H9 (cell line): ENCODE data around the gene CFAP97D2. TPM values are rescaled to one million over a fixed set of nuclear protein-coding genes. Genes with fewer than 3 reads are reported as not detected.

Experiments used
- DNase-seq: peaks from one replicate; pipeline ENCODE4 v3.0.0-alpha.2; 2017
- H2AFZ ChIP-seq: one replicate; pipeline ENCODE4 v1.6.1; 2013; ENCODE audit warnings: mild to moderate bottlenecking, low read length, control low read depth, moderate library complexity
- H2AK5ac ChIP-seq: 2 replicates; pipeline ENCODE4 v1.6.1; 2013; ENCODE audit warnings: low read length, control low read depth, mixed read lengths; ENCODE audit not compliant: insufficient read length
- H2BK120ac ChIP-seq: one replicate; pipeline ENCODE4 v1.6.1; 2013; ENCODE audit warnings: low read depth, mild to moderate bottlenecking, low read length, control low read depth, inconsistent platforms; ENCODE audit not compliant: poor library complexity, severe bottlenecking
- H2BK12ac ChIP-seq: 2 replicates; pipeline ENCODE4 v1.6.1; 2013; ENCODE audit warnings: low read length, control low read depth, mixed read lengths, low read depth; ENCODE audit not compliant: insufficient read length
- H2BK15ac ChIP-seq: 2 replicates; pipeline ENCODE4 v1.6.1; 2013; ENCODE audit warnings: low read depth, low read length, control low read depth
- H2BK20ac ChIP-seq: one replicate; pipeline ENCODE4 v1.6.1; 2013; ENCODE audit warnings: low read depth, mild to moderate bottlenecking, low read length, control low read depth, inconsistent platforms; ENCODE audit not compliant: poor library complexity, severe bottlenecking
- H2BK5ac ChIP-seq: 2 replicates; pipeline ENCODE4 v1.6.1; 2013; ENCODE audit warnings: low read length, control low read depth, mixed read lengths; ENCODE audit not compliant: insufficient read length
- H3K14ac ChIP-seq: 2 replicates; pipeline ENCODE4 v1.6.1; 2013; ENCODE audit warnings: low read length, control low read depth; ENCODE audit not compliant: insufficient read depth
- H3K18ac ChIP-seq: 2 replicates; pipeline ENCODE4 v1.6.1; 2013; ENCODE audit warnings: low read depth, mild to moderate bottlenecking, mixed read lengths, low read length, control low read depth; ENCODE audit not compliant: insufficient read length
- H3K23ac ChIP-seq: 2 replicates; pipeline ENCODE4 v1.6.1; 2013; ENCODE audit warnings: low read length, control low read depth, mixed read lengths, low read depth; ENCODE audit not compliant: insufficient read length
- H3K23me2 ChIP-seq: 2 replicates; pipeline ENCODE4 v1.6.1; 2013; ENCODE audit warnings: low read depth, mild to moderate bottlenecking, mixed read lengths, low read length, control low read depth; ENCODE audit not compliant: insufficient read length, poor library complexity, severe bottlenecking
- H3K27ac ChIP-seq: 2 replicates; pipeline ENCODE4 v1.5.1; 2013; ENCODE audit warnings: low read length, control low read depth, mixed read lengths, low read depth; ENCODE audit not compliant: insufficient read length
- H3K27me3 ChIP-seq: 2 replicates; pipeline ENCODE4 v1.6.1; 2013; ENCODE audit warnings: low read length, control low read depth, inconsistent platforms; ENCODE audit not compliant: insufficient read depth
- H3K4ac ChIP-seq: 2 replicates; pipeline ENCODE4 v1.6.1; 2013; ENCODE audit warnings: low read depth, mild to moderate bottlenecking, control low read depth, inconsistent platforms, low read length, moderate library complexity
- H3K4me1 ChIP-seq: 2 replicates; pipeline ENCODE4 v1.6.1; 2013; ENCODE audit warnings: low read length, control low read depth, inconsistent platforms; ENCODE audit not compliant: insufficient read depth
- H3K4me2 ChIP-seq: 2 replicates; pipeline ENCODE4 v1.6.1; 2013; ENCODE audit warnings: low read length, control low read depth, mixed read lengths; ENCODE audit not compliant: insufficient read length, insufficient read depth
- H3K56ac ChIP-seq: 2 replicates; pipeline ENCODE4 v1.6.1; 2013; ENCODE audit warnings: low read depth, mild to moderate bottlenecking, mixed read lengths, low read length, control low read depth; ENCODE audit not compliant: insufficient read length
- H3K79me1 ChIP-seq: 2 replicates; pipeline ENCODE4 v1.6.1; 2013; ENCODE audit warnings: low read depth, mild to moderate bottlenecking, moderate library complexity, low read length, control low read depth, inconsistent platforms; ENCODE audit not compliant: insufficient read depth, poor library complexity, severe bottlenecking
- H3K79me2 ChIP-seq: 2 replicates; pipeline ENCODE4 v1.6.1; 2013; ENCODE audit warnings: low read length, control low read depth, inconsistent platforms; ENCODE audit not compliant: insufficient read depth
- H3K9ac ChIP-seq: 2 replicates; pipeline ENCODE4 v1.6.1; 2013; ENCODE audit warnings: low read length, control low read depth, mixed read lengths; ENCODE audit not compliant: insufficient read length; ENCODE audit errors: extremely low read depth
- H3K9me3 ChIP-seq: one replicate; pipeline ENCODE4 v1.6.1; 2013; ENCODE audit warnings: low read depth, low read length, inconsistent platforms; ENCODE audit not compliant: control insufficient read depth
- H3T11ph ChIP-seq: one replicate; pipeline ENCODE4 v1.6.1; 2013; ENCODE audit warnings: mild to moderate bottlenecking, low read length, control low read depth, inconsistent platforms
- H4K20me1 ChIP-seq: one replicate; pipeline ENCODE4 v1.6.1; 2013; ENCODE audit not compliant: control insufficient read depth, insufficient read length, insufficient read depth
- H4K5ac ChIP-seq: 2 replicates; pipeline ENCODE4 v1.6.1; 2013; ENCODE audit warnings: low read depth, mild to moderate bottlenecking, mixed read lengths, low read length, control low read depth; ENCODE audit not compliant: insufficient read length
- H4K8ac ChIP-seq: replicated peaks from 2 replicates; pipeline ENCODE4 v1.6.1; 2013; ENCODE audit warnings: low read length, control low read depth, mixed read lengths, low read depth; ENCODE audit not compliant: insufficient read length
- H4K91ac ChIP-seq: 2 replicates; pipeline ENCODE4 v1.6.1; 2013; ENCODE audit warnings: low read depth, mild to moderate bottlenecking, moderate library complexity, mixed read lengths, low read length, control low read depth; ENCODE audit not compliant: insufficient read length
- H3K27ac Mint-ChIP-seq, 3 experiments: 2 replicates in 2 of 3; 3 replicates in 1 of 3; pipeline ENCODE4 v1.8.0; 2020 to 2021; ENCODE audit warnings: mixed read lengths in 3 of 3, mild to moderate bottlenecking in 1 of 3, moderate library complexity in 1 of 3
- H3K27me3 Mint-ChIP-seq: 2 replicates; pipeline ENCODE4 v1.8.0; 2021; ENCODE audit warnings: low read depth, mild to moderate bottlenecking, moderate library complexity, mixed read lengths
- H3K36me3 Mint-ChIP-seq, 3 experiments: 2 replicates in 2 of 3; 3 replicates in 1 of 3; pipeline ENCODE4 v1.8.0; 2020 to 2021; ENCODE audit warnings: low read depth in 3 of 3, mixed read lengths in 3 of 3; ENCODE audit not compliant: insufficient read depth in 1 of 3
- H3K4me1 Mint-ChIP-seq, 2 experiments: 2 replicates each; pipeline ENCODE4 v1.8.0; 2020; ENCODE audit warnings: mixed read lengths in 2 of 2
- H3K4me3 Mint-ChIP-seq, 2 experiments: 2 replicates in 1 of 2; 3 replicates in 1 of 2; pipeline ENCODE4 v1.8.0; 2020 to 2021; ENCODE audit warnings: mild to moderate bottlenecking in 2 of 2, mixed read lengths in 2 of 2, moderate library complexity in 1 of 2
- H3K9me3 Mint-ChIP-seq, 2 experiments: 2 replicates in 1 of 2; 3 replicates in 1 of 2; pipeline ENCODE4 v1.8.0; 2020; ENCODE audit warnings: mild to moderate bottlenecking in 2 of 2, mixed read lengths in 2 of 2, moderate library complexity in 1 of 2
- WGBS: extraction: QIAGEN DNeasy Blood & Tissue Kit; methylation state at CpG from one replicate; pipeline ENCODE4 v1.1.7; 2013; ENCODE audit warnings: missing lambda C conversion rate, low lambda C conversion rate, mixed read lengths; ENCODE audit not compliant: insufficient read length; ENCODE audit errors: extremely low coverage; 5-methylcytosine and 5-hydroxymethylcytosine counted together
- total RNA-seq: library from RNA; stranded (reverse); gene quantifications from 2 replicates; pipeline ENCODE4 v1.2.1, GENCODE V29; 2021
- TF ChIP-seq, protein P1 (sequence below): fragments of 200-600 bp; sonication (generic); conservative IDR thresholded peaks from 3 replicates; pipeline ENCODE4 v1.8.0; 2021; ENCODE audit warnings: antibody characterized with exemption, mild to moderate bottlenecking

CFAP97D2 gene
- total RNA-seq, 1 experiment from 2014 or later = not detected

DNA sequence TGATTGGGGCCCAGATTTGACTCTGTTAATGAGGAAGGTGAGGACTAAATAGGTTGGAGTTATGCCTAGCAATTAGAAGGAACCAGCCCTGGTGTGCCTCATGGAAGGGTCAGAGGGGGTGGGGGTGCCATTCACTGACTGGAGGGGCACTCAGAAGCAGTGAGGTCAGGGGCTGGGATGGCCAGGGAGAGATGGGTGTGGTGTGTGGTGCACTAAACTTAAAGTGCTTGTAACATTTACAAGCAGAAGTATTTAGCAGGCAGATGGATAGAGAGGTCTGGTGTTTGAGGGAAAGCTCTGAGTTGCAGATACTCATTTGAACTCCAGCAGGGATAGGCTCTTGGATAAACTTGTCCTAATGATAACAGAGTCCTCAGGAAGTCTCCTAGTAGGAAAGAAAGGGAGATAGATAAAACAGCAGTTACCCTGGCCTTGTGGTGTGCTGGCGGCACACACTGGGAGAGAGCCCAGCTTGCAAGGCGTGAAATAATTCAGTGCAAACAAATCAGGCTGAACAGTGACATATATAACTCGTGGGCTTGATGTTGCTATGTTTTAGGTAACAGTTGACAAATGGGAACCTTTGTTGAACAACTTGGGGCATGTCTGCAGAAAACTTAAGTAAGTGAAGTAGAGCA is 82.4 kb downstream of the CFAP97D2 start:
- Histone ChIP-seq H4K20me1 (no peaks in the 10 kb centered on the region), H2BK5ac (no peak overlapping the region), H3K27me3 (no peaks in the 10 kb centered on the region), H3T11ph (no peak overlapping the region), H3K9me3 (no peaks in the 10 kb centered on the region), H3K18ac (no peak overlapping the region), H3K27ac (no peak overlapping the region), H2AFZ (no peak overlapping the region), H3K4me1 (no peaks in the 10 kb centered on the region), H3K4me2 (no peak overlapping the region), H3K79me2 (no peaks in the 10 kb centered on the region), H2BK15ac (no peak overlapping the region), H3K9ac (no peak overlapping the region), H3K79me1 (no peaks in the 10 kb centered on the region), H3K56ac (no peak overlapping the region), H4K5ac (no peak overlapping the region), H3K23ac (no peak overlapping the region), H4K8ac (no peak overlapping the region), H4K91ac (no peak overlapping the region), H2BK120ac (no peak overlapping the region), H3K4ac (no peak overlapping the region), H2BK20ac (no peak overlapping the region), H2AK5ac (no peak overlapping the region), H3K14ac (no peak overlapping the region), H3K23me2 (no peaks in the 10 kb centered on the region), H2BK12ac (no peak overlapping the region)
- TF ChIP-seq, protein P1, sequence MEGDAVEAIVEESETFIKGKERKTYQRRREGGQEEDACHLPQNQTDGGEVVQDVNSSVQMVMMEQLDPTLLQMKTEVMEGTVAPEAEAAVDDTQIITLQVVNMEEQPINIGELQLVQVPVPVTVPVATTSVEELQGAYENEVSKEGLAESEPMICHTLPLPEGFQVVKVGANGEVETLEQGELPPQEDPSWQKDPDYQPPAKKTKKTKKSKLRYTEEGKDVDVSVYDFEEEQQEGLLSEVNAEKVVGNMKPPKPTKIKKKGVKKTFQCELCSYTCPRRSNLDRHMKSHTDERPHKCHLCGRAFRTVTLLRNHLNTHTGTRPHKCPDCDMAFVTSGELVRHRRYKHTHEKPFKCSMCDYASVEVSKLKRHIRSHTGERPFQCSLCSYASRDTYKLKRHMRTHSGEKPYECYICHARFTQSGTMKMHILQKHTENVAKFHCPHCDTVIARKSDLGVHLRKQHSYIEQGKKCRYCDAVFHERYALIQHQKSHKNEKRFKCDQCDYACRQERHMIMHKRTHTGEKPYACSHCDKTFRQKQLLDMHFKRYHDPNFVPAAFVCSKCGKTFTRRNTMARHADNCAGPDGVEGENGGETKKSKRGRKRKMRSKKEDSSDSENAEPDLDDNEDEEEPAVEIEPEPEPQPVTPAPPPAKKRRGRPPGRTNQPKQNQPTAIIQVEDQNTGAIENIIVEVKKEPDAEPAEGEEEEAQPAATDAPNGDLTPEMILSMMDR = no peak
- no peak for DNase-seq
- Mint-ChIP-seq H3K27ac (peak overlapping the region in 2 of 3 experiments; percentile 26 to 62; a peak in 5 of 7 replicates), H3K9me3 (no peaks in the 10 kb centered on the region), H3K4me1 (peaks cover 9 to 12% of the 10 kb centered on the region in 2 experiments), H3K4me3 (no peak overlapping the region), H3K36me3 (peaks cover 47 to 88% (median 83%) of the 10 kb centered on the region in 3 experiments; a peak in 6 of 7 replicates), H3K27me3 (no peaks in the 10 kb centered on the region; the same call in 1 of the 2 replicates)
- no CpG with 5 or more reads among the region's 3 CpGs for WGBS
